Type B pancreatic cell (in vitro differentiated cells): Measurements from ENCODE around the gene TBRG4. TPM values are rescaled to one million over a fixed set of nuclear protein-coding genes. Genes with fewer than 3 reads are reported as not detected.

Source experiments
- DNase-seq: peaks from one replicate; pipeline ENCODE4 v3.0.0; 2021; ENCODE audit warnings: mixed read lengths; ENCODE audit not compliant: unreplicated experiment; ENCODE audit errors: extremely low spot score
- H3K27ac Mint-ChIP-seq: 2 replicates; pipeline ENCODE4 v1.8.0; 2021; ENCODE audit warnings: mild to moderate bottlenecking, mixed read lengths
- H3K27me3 Mint-ChIP-seq: 2 replicates; pipeline ENCODE4 v1.8.0; 2021; ENCODE audit warnings: mixed read lengths
- H3K36me3 Mint-ChIP-seq: 2 replicates; pipeline ENCODE4 v1.8.0; 2021; ENCODE audit warnings: mixed read lengths
- H3K4me1 Mint-ChIP-seq: one replicate; pipeline ENCODE4 v1.8.0; 2021; ENCODE audit warnings: mixed read lengths; ENCODE audit not compliant: unreplicated experiment
- H3K4me3 Mint-ChIP-seq: 2 replicates; pipeline ENCODE4 v1.8.0; 2021; ENCODE audit warnings: mild to moderate bottlenecking, mixed read lengths
- H3K9me3 Mint-ChIP-seq: 2 replicates; pipeline ENCODE4 v1.8.0; 2021; ENCODE audit warnings: mixed read lengths
- total RNA-seq: library from RNA; stranded (reverse); gene quantifications from 2 replicates; pipeline ENCODE4 v1.2.1, GENCODE V29; 2021; ENCODE audit warnings: low replicate concordance
- TF ChIP-seq, protein P1 (sequence below): fragments of 200-600 bp; sonication (generic); conservative IDR thresholded peaks from 2 replicates; pipeline ENCODE4 v1.5.0; 2021; ENCODE audit warnings: antibody characterized with exemption, mild to moderate bottlenecking

TBRG4 gene
- total RNA-seq, 1 donor from 2014 or later: 88.2 TPM

DNA sequence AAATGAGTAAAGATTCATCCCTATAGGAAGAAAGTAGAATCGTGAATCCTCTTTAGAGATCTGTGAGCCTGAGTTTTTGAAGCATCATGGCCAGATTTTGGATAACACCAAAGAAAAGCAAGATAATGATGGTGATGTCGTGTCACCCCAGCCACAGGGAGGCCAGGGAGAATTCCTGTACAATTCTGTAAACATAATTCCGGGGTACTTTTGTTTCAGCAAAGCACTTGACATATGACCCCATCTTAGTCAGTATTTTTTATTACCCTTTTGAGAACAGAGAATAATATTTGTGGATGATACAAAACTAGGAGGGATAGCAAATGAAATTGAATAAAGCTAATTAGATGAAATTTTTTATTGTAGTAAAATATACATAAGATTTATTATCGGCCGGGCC is 56.5 kb downstream of the TBRG4 start:
- H3K4me3 Mint-ChIP-seq: no peak overlapping the region
- H3K27me3 Mint-ChIP-seq: no peaks in the 10 kb centered on the region
- no peak for DNase-seq
- peaks cover 18% of the 10 kb centered on the region for H3K36me3 Mint-ChIP-seq
- H3K27ac Mint-ChIP-seq: no peak overlapping the region
- H3K4me1 Mint-ChIP-seq: no peaks in the 10 kb centered on the region
- TF ChIP-seq, protein P1, sequence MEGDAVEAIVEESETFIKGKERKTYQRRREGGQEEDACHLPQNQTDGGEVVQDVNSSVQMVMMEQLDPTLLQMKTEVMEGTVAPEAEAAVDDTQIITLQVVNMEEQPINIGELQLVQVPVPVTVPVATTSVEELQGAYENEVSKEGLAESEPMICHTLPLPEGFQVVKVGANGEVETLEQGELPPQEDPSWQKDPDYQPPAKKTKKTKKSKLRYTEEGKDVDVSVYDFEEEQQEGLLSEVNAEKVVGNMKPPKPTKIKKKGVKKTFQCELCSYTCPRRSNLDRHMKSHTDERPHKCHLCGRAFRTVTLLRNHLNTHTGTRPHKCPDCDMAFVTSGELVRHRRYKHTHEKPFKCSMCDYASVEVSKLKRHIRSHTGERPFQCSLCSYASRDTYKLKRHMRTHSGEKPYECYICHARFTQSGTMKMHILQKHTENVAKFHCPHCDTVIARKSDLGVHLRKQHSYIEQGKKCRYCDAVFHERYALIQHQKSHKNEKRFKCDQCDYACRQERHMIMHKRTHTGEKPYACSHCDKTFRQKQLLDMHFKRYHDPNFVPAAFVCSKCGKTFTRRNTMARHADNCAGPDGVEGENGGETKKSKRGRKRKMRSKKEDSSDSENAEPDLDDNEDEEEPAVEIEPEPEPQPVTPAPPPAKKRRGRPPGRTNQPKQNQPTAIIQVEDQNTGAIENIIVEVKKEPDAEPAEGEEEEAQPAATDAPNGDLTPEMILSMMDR: no peak
- peaks cover 3% of the 10 kb centered on the region for H3K9me3 Mint-ChIP-seq

DNA sequence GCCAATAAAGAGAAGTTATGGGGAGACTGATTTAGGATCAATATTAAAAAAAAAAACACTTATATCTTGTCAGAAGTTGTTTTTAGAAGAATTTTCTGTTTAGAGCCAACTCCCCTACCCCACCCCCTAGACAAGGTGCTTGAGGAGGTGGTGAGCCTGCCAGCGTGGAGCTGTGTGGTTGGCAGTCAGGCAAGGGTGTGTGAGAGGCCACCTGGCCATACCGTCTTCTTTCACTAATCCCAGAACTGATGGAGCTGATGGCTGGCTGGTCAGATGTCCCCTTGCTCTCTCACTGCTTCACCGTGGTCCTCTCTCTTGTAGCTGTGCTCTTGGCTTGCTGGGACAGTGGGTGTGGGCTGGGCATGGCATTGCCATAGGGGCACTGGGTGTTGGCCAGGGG is 57.1 kb downstream of the TBRG4 start:
- H3K36me3 Mint-ChIP-seq: peaks cover 19% of the 10 kb centered on the region
- DNase-seq: no peak
- H3K4me1 Mint-ChIP-seq: no peaks in the 10 kb centered on the region

DNA sequence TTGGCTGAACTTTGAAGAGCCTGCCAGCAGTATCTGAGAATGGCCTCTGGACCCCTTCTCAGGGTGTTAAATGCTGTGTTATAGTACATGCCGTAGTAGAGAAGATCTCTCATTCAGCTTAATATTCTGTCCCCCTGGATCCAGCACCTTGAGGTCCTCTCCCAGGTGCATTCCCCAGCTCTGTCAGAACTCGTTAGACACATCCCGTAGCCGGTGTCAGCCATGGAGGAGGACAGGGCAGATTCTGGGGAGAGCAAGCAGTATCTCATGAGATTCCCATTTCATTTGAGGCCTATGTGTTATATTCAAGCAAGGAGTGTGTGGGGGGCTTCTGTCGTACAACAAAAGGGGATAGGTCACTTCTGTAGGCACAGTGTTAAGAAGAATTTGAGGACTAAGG is 57.6 kb downstream of the TBRG4 start:
- TF ChIP-seq, protein P1: no peak
- no peak overlapping the region for H3K27ac Mint-ChIP-seq

More for the DNA sequence above, 57.1 kb downstream of the TBRG4 start:
- TF ChIP-seq, protein P1: no peak
- H3K4me3 Mint-ChIP-seq: no peak overlapping the region
- no peaks in the 10 kb centered on the region for H3K27me3 Mint-ChIP-seq
- H3K27ac Mint-ChIP-seq: no peak overlapping the region
- peaks cover 3% of the 10 kb centered on the region for H3K9me3 Mint-ChIP-seq

DNA sequence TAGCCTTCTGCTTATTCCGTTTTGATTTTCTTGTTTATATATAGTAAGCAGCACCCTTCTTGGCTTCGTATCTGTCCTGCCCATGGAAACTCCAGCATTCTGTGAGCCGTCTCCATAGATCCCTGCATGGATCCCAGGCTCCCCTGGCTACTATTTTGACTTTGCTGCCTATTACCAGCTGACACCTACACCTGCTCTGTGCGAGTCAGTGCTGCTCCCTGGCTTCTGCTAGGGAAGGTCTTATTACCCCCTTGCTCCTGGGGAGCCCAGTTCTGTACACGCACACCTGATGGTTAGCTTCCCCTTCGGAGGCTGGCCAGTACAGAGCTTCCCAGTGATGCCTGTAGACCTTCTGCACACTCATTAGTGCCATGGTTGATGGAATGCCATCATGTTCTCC is 58.1 kb downstream of the TBRG4 start:
- Mint-ChIP-seq H3K27ac (no peak overlapping the region), H3K27me3 (no peaks in the 10 kb centered on the region), H3K4me1 (no peaks in the 10 kb centered on the region), H3K4me3 (no peak overlapping the region), H3K9me3 (peaks cover 3% of the 10 kb centered on the region), H3K36me3 (peaks cover 19% of the 10 kb centered on the region)
- TF ChIP-seq, protein P1: no peak
- DNase-seq: no peak

More for the DNA sequence above, 57.6 kb downstream of the TBRG4 start:
- no peaks in the 10 kb centered on the region for H3K27me3 Mint-ChIP-seq
- peaks cover 3% of the 10 kb centered on the region for H3K9me3 Mint-ChIP-seq
- peaks cover 19% of the 10 kb centered on the region for H3K36me3 Mint-ChIP-seq
- no peaks in the 10 kb centered on the region for H3K4me1 Mint-ChIP-seq
- DNase-seq: no peak
- H3K4me3 Mint-ChIP-seq: no peak overlapping the region

DNA sequence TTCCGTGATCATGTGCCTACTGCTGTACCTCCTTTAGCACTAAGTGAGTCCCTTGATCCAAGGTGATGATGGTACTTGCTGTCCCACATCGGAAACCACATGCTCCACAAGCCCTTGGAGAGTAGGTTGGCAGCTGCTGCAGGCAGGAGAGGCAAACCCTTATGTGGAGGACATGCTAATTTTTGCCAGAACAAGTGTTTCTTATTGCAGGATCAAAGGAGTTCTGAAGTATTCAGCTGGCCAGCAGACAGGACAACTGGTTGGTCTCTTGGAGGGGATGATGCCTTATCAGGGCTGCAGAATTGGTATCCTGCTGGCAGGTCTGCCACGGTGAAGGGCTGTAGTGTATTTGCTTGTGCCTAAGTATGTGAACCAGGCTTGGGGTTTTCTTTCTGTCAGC is 59.5 kb downstream of the TBRG4 start:
- no peak overlapping the region for H3K27ac Mint-ChIP-seq
- TF ChIP-seq, protein P1: no peak
- H3K4me3 Mint-ChIP-seq: no peak overlapping the region
- H3K36me3 Mint-ChIP-seq: peaks cover 19% of the 10 kb centered on the region
- H3K9me3 Mint-ChIP-seq: peaks cover 3% of the 10 kb centered on the region
- no peaks in the 10 kb centered on the region for H3K27me3 Mint-ChIP-seq
- no peaks in the 10 kb centered on the region for H3K4me1 Mint-ChIP-seq
- no peak for DNase-seq

DNA sequence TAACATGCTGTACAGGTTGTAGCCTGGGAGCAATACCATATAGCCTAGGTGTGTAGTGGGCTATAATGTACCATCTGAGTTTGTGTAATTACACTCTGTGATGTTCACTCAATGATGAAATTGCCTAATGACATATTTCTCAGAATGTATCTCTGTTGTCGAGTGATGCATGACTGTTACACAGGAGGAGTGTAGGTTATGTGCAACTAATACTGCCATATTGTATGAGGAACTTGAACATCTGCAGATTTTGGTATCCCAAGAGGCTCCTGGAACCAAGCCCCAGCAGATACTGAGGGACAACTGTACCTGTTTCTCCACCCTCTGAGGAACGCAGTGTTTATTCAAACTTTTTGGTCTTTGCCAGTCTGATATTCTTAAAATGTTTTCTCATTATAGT is 61.3 kb downstream of the TBRG4 start:
- no peaks in the 10 kb centered on the region for H3K9me3 Mint-ChIP-seq

More for the DNA sequence above, 61.3 kb downstream of the TBRG4 start:
- peaks cover 20% of the 10 kb centered on the region for H3K36me3 Mint-ChIP-seq
- DNase-seq: no peak
- no peak overlapping the region for H3K4me3 Mint-ChIP-seq
- H3K4me1 Mint-ChIP-seq: no peaks in the 10 kb centered on the region
- TF ChIP-seq, protein P1: no peak
- H3K27me3 Mint-ChIP-seq: no peaks in the 10 kb centered on the region
- H3K27ac Mint-ChIP-seq: no peak overlapping the region
